MCF 10A (cell line): ENCODE results near the gene GALNT15. TPM values are rescaled to one million over a fixed set of nuclear protein-coding genes. Genes with fewer than 3 reads are reported as not detected.
A peak's percentile ranks its signal among the peaks of the same experiment; 100 is the strongest.

Experiments used
- BruUV-seq: library from RNA; stranded (reverse); fragments of 400-500 nt; replicated peaks from 2 replicates; lab custom pipeline; 2021; lab: Mats Ljungman, UMichigan
- CTCF ChIA-PET: fragments of 300-600 bp; sonication (Branson Sonifier 250); formaldehyde crosslinking; extraction: SDS; loops from one replicate; lab custom pipeline; 2021; ENCODE audit warnings: antibody characterized with exemption, inconsistent platforms; lab: Yijun Ruan, JAX
- POLR2A ChIA-PET: fragments of 300-600, 350-650 bp; sonication (Branson Sonifier 250); formaldehyde crosslinking; extraction: SDS; loops from one replicate; lab custom pipeline; 2020; ENCODE audit warnings: antibody characterized with exemption, inconsistent platforms; lab: Yijun Ruan, JAX
- DNase-seq: peaks from one replicate; pipeline ENCODE4 v3.0.0-alpha.2; 2018; ENCODE audit not compliant: unreplicated experiment
- H3K27ac Mint-ChIP-seq: one replicate; pipeline ENCODE4 v1.8.0; 2022; ENCODE audit warnings: mild to moderate bottlenecking, low read depth, mixed read lengths; ENCODE audit not compliant: unreplicated experiment
- H3K27me3 Mint-ChIP-seq: one replicate; pipeline ENCODE4 v1.8.0; 2022; ENCODE audit warnings: mixed read lengths; ENCODE audit not compliant: insufficient read depth, unreplicated experiment
- H3K36me3 Mint-ChIP-seq: one replicate; pipeline ENCODE4 v1.8.0; 2022; ENCODE audit warnings: mild to moderate bottlenecking, moderate library complexity, mixed read lengths; ENCODE audit not compliant: insufficient read depth, unreplicated experiment
- H3K4me1 Mint-ChIP-seq: one replicate; pipeline ENCODE4 v1.8.0; 2022; ENCODE audit warnings: mixed read lengths; ENCODE audit not compliant: insufficient read depth, unreplicated experiment
- H3K4me3 Mint-ChIP-seq: one replicate; pipeline ENCODE4 v1.8.0; 2022; ENCODE audit warnings: mild to moderate bottlenecking, moderate library complexity, mixed read lengths; ENCODE audit not compliant: unreplicated experiment
- H3K9me3 Mint-ChIP-seq: one replicate; pipeline ENCODE4 v1.8.0; 2022; ENCODE audit warnings: mixed read lengths; ENCODE audit not compliant: unreplicated experiment
- CTCF ChIP-seq: fragments of 200-600 bp; IDR thresholded peaks from one replicate; pipeline ENCODE4 v1.8.0; 2022; ENCODE audit warnings: antibody characterized with exemption, mild to moderate bottlenecking; ENCODE audit not compliant: unreplicated experiment
- intact Hi-C: fragments of 100-400 bp; cut with micrococcal nuclease; formaldehyde crosslinking; loops from 2 replicates; pipeline ENCODE4 v1.14.1; 2022
- total RNA-seq: library from RNA; stranded (reverse); gene quantifications from 2 replicates; pipeline ENCODE4 v1.2.3, GENCODE V29; 2022

Gene GALNT15
- total RNA-seq, 1 experiment from 2014 or later = 3.0 TPM

- no peak for TF ChIP-seq CTCF
- BruUV-seq = TSS peak; percentile 96
- H3K4me1 Mint-ChIP-seq = peaks cover 35% of the 10 kb centered on the region
- CTCF ChIA-PET = interaction anchor here (0.5 to 1.4 kb wide), 10 partner anchors 17 to 255 kb away, joined by 3 to 6 read pairs (median 3); partner anchors contain the start of gene GALNT15
- H3K27ac Mint-ChIP-seq = peak overlapping the region; percentile 86
- H3K36me3 Mint-ChIP-seq = no peaks in the 10 kb centered on the region
- H3K27me3 Mint-ChIP-seq = no peaks in the 10 kb centered on the region
- no peaks in the 10 kb centered on the region for H3K9me3 Mint-ChIP-seq
- no peak overlapping the region for H3K4me3 Mint-ChIP-seq
- intact Hi-C loops = no loop called here
- DNase-seq = peak; percentile 54
- POLR2A ChIA-PET = interaction anchor here (0.9 to 2.2 kb wide), 10 partner anchors 13 to 118 kb away, joined by 3 to 10 read pairs (median 3); partner anchors contain the start of genes DPH3 and OXNAD1
Observed at GRCh38 chr3:16147220-16147994, 27.1 kb upstream of the GALNT15 start.

GRCh38 chr3:16148213-16148612 is 26.3 kb upstream of the GALNT15 start:
- H3K9me3 Mint-ChIP-seq = no peaks in the 10 kb centered on the region
- CTCF ChIA-PET = interaction anchor here (0.5 to 1.4 kb wide), 4 partner anchors 30 to 46 kb away, joined by 3 to 6 read pairs (median 3); no protein-coding TSS in a partner anchor

GRCh38 chr3:16148783-16149182 is 25.7 kb upstream of the GALNT15 start:
- Mint-ChIP-seq H3K27me3 (no peaks in the 10 kb centered on the region), H3K36me3 (no peaks in the 10 kb centered on the region), H3K9me3 (peaks cover 5% of the 10 kb centered on the region), H3K4me1 (peaks cover 35% of the 10 kb centered on the region), H3K4me3 (no peak overlapping the region), H3K27ac (peak overlapping the region; percentile 97)
- no peak for TF ChIP-seq CTCF
- DNase-seq = peak; percentile 84
- POLR2A ChIA-PET = no interaction called here
- intact Hi-C loops = no loop called here
- BruUV-seq = no TSS peak
- CTCF ChIA-PET = no interaction called here

More at GRCh38 chr3:16148213-16148612, 26.3 kb upstream of the GALNT15 start:
- no peak for DNase-seq
- TSS peak; percentile 51 for BruUV-seq
- TF ChIP-seq CTCF = no peak
- Mint-ChIP-seq H3K27me3 (no peaks in the 10 kb centered on the region), H3K36me3 (no peaks in the 10 kb centered on the region), H3K27ac (peak overlapping the region; percentile 97), H3K4me1 (peaks cover 35% of the 10 kb centered on the region), H3K4me3 (no peak overlapping the region)
- intact Hi-C loops = no loop called here
- POLR2A ChIA-PET = interaction anchor here (1.2 to 2.2 kb wide), 4 partner anchors 14 to 117 kb away, joined by 3 to 10 read pairs (median 4); partner anchors contain the start of genes DPH3 and OXNAD1

GRCh38 chr3:16150285-16150684 is 24.2 kb upstream of the GALNT15 start:
- Mint-ChIP-seq H3K27me3 (no peaks in the 10 kb centered on the region), H3K27ac (no peak overlapping the region), H3K9me3 (peaks cover 14% of the 10 kb centered on the region), H3K36me3 (no peaks in the 10 kb centered on the region), H3K4me3 (no peak overlapping the region), H3K4me1 (peaks cover 30% of the 10 kb centered on the region)
- BruUV-seq = no TSS peak
- intact Hi-C loops = no loop called here
- DNase-seq = no peak
- CTCF ChIA-PET = interaction anchor here (1.5 kb wide), 1 partner anchor 101 kb away, joined by 5 read pairs; no protein-coding TSS in a partner anchor
- no peak for TF ChIP-seq CTCF
- POLR2A ChIA-PET = no interaction called here
